ENCODE data around the gene GGA1.

GRCh38 chr22:37566903-37567798 lies 41.5 kb upstream of the GGA1 start:
- no peak for TF ChIP-seq YY1 (IDR thresholded peaks at IDR 0.05; ENCODE audit: low read depth)
- no peak for TF ChIP-seq TCF12 (IDR thresholded peaks at IDR 0.05; ENCODE audit: low read depth)
- TF ChIP-seq REST (IDR thresholded peaks at IDR 0.05; ENCODE audit: low read depth) = no peak
- no peak for TF ChIP-seq EP300 (IDR thresholded peaks at IDR 0.05; ENCODE audit: borderline replicate concordance)
- TF ChIP-seq USF1 (IDR thresholded peaks at IDR 0.05) = no peak
- 0 out of 2 replicates have a peak, but pooled peaks have one; percentile 8 for TF ChIP-seq MAX (IDR thresholded peaks at IDR 0.05)
- no peak for TF ChIP-seq EGR1 (IDR thresholded peaks at IDR 0.05)
- no peak for TF ChIP-seq CEBPB (IDR thresholded peaks at IDR 0.05)
- no peak for TF ChIP-seq TAF1 (IDR thresholded peaks at IDR 0.05; ENCODE audit: low read depth)
- TF ChIP-seq RAD21 (IDR thresholded peaks at IDR 0.05; ENCODE audit: low read depth) = peak; percentile 94
- TF ChIP-seq CREB1 (IDR thresholded peaks at IDR 0.05; ENCODE audit: low read depth) = no peak
